Mammary epithelial cell (primary cell): ENCODE measurements around the gene GLIPR1.

Source experiments
- EZH2 ChIP-seq: IDR thresholded peaks from 2 replicates; pipeline ENCODE4 v1.6.1; 2012; ENCODE audit warnings: low read length, inconsistent platforms, borderline replicate concordance
- TF ChIP-seq, protein P1 (sequence below), 2 donors: IDR thresholded peaks in 1 of 2; conservative IDR thresholded peaks in 1 of 2; 2 replicates each; pipeline ENCODE4 v1.5.1; 2011 to 2012; ENCODE audit warnings: inconsistent platforms in 2 of 2, low read length in 2 of 2, mild to moderate bottlenecking in 2 of 2, control low read depth in 1 of 2, low read depth in 1 of 2; ENCODE audit not compliant: insufficient read depth in 1 of 2; ENCODE audit errors: extremely low read depth in 1 of 2

DNA sequence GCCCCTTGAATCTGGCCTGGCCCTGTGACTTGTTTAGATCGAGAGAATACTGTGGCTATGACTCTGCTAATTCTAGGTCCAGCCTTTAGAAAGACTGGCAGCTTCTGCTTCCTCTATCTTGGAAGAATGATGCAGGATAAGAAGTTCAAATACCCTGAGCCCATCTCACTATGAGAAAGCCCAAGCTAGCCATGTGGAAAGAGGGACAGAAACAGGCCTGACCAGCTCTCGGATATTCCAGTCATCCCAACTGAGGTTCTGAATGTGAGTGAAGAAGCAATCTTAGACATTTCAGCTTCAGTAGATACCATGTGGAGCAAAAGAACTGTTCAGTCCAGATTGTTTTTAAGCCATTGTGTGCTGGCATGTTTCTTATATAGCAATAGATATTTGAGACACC is 48.1 kb downstream of the GLIPR1 start:
- TF ChIP-seq, protein P1, sequence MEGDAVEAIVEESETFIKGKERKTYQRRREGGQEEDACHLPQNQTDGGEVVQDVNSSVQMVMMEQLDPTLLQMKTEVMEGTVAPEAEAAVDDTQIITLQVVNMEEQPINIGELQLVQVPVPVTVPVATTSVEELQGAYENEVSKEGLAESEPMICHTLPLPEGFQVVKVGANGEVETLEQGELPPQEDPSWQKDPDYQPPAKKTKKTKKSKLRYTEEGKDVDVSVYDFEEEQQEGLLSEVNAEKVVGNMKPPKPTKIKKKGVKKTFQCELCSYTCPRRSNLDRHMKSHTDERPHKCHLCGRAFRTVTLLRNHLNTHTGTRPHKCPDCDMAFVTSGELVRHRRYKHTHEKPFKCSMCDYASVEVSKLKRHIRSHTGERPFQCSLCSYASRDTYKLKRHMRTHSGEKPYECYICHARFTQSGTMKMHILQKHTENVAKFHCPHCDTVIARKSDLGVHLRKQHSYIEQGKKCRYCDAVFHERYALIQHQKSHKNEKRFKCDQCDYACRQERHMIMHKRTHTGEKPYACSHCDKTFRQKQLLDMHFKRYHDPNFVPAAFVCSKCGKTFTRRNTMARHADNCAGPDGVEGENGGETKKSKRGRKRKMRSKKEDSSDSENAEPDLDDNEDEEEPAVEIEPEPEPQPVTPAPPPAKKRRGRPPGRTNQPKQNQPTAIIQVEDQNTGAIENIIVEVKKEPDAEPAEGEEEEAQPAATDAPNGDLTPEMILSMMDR (conservative IDR thresholded peaks at IDR 0.05 in 1 of 2, IDR thresholded peaks at IDR 0.05 in 1 of 2; ENCODE audit: extremely low read depth in 1 of 2, insufficient read depth in 1 of 2, low read depth in 1 of 2, low read length in 2 of 2), result no peak
- no peak for TF ChIP-seq EZH2
